ENCODE measurements around the gene GPR156.

The GPR156 gene

DNA sequence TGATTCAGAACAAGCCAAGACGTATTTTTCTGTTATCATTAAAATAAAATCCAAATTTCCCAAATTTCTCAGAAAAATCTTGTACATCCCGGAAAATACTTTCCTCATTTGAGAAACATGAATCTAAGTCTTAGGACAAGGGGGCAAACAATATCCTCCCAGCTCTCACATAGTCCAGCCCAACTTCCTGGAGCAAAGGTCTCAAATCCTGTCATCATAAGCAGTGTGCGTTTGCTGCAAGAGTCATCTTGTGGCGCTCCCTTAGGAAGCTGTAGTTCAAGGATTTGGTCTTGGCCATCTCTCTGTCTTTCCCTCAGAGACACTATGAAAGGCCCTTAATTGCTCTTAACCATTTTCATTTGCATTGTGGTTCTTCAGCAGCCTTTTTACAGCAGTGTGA, 133.2 kb downstream of the GPR156 start:
- Mint-ChIP-seq H3K4me1 (ENCODE audit: low read depth) (peaks cover 2% of the 10 kb centered on the region), H3K27me3 (ENCODE audit: low read depth) (no peaks in the 10 kb centered on the region), H3K36me3 (ENCODE audit: low read depth) (peaks cover 9% of the 10 kb centered on the region), H3K4me3 (no peak overlapping the region), H3K27ac (no peak overlapping the region), H3K9me3 (peaks cover 27% of the 10 kb centered on the region)

DNA sequence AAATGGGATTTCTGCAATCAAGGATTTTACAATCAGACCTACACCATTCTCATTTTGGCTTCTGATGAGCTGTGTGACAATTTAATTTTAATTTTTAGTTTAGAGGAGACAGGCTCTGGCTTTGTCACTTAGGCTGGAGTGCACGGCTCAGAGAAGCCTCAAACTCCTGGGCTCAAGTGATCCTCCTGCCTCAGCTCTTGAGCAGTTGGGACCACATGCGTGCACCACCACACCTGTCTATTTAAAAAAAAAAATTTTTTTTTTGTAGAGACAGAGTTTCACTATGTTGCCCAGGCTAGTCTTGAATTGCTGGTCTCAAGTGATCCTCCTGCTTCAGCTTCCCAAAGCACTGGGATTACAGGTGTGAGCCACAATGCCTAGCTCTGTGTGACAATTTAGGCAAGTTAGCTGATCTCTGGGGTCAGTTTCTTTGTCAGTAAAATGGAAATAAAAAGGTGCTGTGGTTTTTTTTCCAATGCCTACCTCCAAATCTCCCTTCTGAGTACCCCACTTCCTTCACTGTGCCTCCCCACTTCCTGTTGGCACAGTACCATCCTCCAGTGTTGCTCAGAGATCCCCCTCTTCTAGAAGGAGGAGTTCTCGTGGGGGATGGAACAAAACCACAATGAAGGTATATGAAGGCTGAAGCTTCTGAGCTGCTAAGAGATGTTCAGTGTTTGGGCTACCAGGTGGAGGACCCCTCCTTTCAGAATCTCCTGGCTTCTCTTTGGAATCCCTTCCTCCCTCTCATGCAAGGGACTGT, 136.7 kb downstream of the GPR156 start:
- Mint-ChIP-seq H3K27me3 (ENCODE audit: low read depth) (no peaks in the 10 kb centered on the region), H3K9me3 (peaks cover under 1% of the 10 kb centered on the region), H3K27ac (no peak overlapping the region), H3K4me1 (ENCODE audit: low read depth) (peaks cover 8% of the 10 kb centered on the region), H3K36me3 (ENCODE audit: low read depth) (no peaks in the 10 kb centered on the region), H3K4me3 (no peak overlapping the region)

GRCh38 chr3:120147072-120147871, 137.8 kb downstream of the GPR156 start:
- no peaks in the 10 kb centered on the region for H3K27me3 Mint-ChIP-seq (ENCODE audit: low read depth)
- H3K9me3 Mint-ChIP-seq = no peaks in the 10 kb centered on the region
- H3K27ac Mint-ChIP-seq = no peak overlapping the region
- H3K4me1 Mint-ChIP-seq (ENCODE audit: low read depth) = peaks cover 8% of the 10 kb centered on the region
- H3K36me3 Mint-ChIP-seq (ENCODE audit: low read depth) = no peaks in the 10 kb centered on the region
- H3K4me3 Mint-ChIP-seq = no peak overlapping the region

DNA sequence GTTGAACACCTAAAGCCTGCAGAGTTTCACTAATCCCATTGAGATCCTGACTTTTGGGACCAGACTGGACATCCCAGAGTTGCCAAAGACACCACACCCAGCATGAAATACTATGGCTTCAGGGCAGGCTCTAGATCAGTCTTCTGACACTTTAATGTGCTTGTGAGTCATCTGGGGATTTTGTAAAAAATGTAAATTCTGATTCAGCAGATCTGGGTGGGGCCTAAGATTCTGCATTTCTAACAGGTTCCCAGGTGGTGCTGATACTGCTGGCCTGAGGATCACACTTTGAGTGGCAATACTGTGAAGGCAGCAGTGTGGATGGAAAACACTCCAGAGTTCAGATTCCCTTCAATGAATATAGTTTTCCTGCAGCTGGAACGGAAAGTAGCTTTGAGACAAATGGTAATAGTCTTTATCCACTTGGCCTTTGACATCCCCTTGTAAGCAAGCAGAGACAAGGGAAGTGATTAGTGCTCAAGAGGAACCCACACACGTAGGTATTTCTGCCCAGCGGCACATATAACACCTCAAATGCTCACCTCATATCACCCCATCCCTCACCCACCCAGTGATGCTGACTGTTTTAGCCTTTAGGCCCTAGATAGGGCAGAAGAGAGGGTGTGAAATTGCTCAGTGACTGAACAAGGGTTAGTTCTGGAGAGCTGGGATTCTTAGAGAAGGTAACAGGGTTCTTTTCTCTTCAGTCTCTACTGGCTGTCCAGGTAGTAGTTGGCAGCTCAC, 139.3 kb downstream of the GPR156 start:
- Mint-ChIP-seq H3K4me3 (no peak overlapping the region), H3K27ac (no peak overlapping the region), H3K4me1 (ENCODE audit: low read depth) (peaks cover 8% of the 10 kb centered on the region), H3K27me3 (ENCODE audit: low read depth) (no peaks in the 10 kb centered on the region), H3K36me3 (ENCODE audit: low read depth) (no peaks in the 10 kb centered on the region), H3K9me3 (no peaks in the 10 kb centered on the region)

- Mint-ChIP-seq H3K4me1 (ENCODE audit: low read depth) (peaks cover 8% of the 10 kb centered on the region), H3K9me3 (no peaks in the 10 kb centered on the region), H3K27ac (no peak overlapping the region), H3K4me3 (no peak overlapping the region), H3K36me3 (ENCODE audit: low read depth) (no peaks in the 10 kb centered on the region), H3K27me3 (ENCODE audit: low read depth) (no peaks in the 10 kb centered on the region)
Observed at GRCh38 chr3:120144267-120144666, 140.8 kb downstream of the GPR156 start.

DNA sequence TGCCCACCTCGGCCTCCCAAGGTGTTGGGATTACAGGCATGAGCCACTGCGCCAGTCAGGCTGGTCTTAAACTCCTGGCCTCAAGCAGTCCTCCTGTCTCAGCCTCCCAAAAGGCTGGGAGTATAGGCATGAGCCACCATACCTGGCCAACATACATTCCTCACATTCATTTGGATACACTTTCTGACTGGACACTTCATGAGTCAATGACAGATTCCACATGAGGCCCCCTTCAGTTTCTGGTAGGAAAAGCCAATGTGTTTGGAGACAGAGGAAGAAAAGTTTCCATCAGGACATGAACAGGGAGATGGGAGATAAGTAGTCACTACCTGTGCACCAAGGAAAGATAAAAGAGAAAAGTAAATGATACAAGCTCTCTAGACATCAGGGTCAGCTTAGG, 141.3 kb downstream of the GPR156 start:
- peaks cover 8% of the 10 kb centered on the region for H3K4me1 Mint-ChIP-seq (ENCODE audit: low read depth)
- no peak overlapping the region for H3K4me3 Mint-ChIP-seq

DNA sequence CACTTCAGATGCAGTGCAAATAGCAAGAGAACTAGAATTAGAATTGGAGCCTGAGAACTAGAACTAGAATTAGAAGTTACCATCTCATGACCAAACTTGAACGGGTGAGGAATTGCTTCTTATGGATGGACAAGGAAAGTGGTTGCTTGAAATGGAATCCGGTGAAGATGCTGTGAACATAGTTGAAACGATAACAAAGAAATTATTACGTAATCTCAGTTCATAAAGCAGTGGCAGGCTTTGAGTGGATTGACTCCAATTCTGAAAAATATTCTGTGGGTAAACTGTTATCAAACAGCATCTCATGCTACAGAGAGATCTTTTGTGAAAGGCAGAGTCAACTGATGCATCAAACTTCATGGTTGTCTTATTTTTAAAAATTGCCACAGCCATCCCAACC, 142.8 kb downstream of the GPR156 start:
- Mint-ChIP-seq H3K36me3 (ENCODE audit: low read depth) (no peaks in the 10 kb centered on the region), H3K4me1 (ENCODE audit: low read depth) (peaks cover 6% of the 10 kb centered on the region), H3K4me3 (no peak overlapping the region), H3K27ac (no peak overlapping the region), H3K9me3 (no peaks in the 10 kb centered on the region), H3K27me3 (ENCODE audit: low read depth) (no peaks in the 10 kb centered on the region)

More for the DNA sequence above, 141.3 kb downstream of the GPR156 start:
- Mint-ChIP-seq H3K27ac (no peak overlapping the region), H3K27me3 (ENCODE audit: low read depth) (no peaks in the 10 kb centered on the region), H3K9me3 (no peaks in the 10 kb centered on the region), H3K36me3 (ENCODE audit: low read depth) (no peaks in the 10 kb centered on the region)

- H3K4me3 Mint-ChIP-seq = no peak overlapping the region
- H3K36me3 Mint-ChIP-seq (ENCODE audit: low read depth) = no peaks in the 10 kb centered on the region
- H3K27me3 Mint-ChIP-seq (ENCODE audit: low read depth) = no peaks in the 10 kb centered on the region
- no peak overlapping the region for H3K27ac Mint-ChIP-seq
- peaks cover under 1% of the 10 kb centered on the region for H3K4me1 Mint-ChIP-seq (ENCODE audit: low read depth)
- H3K9me3 Mint-ChIP-seq = no peaks in the 10 kb centered on the region
Observed at GRCh38 chr3:120140098-120140742, 144.8 kb downstream of the GPR156 start.

DNA sequence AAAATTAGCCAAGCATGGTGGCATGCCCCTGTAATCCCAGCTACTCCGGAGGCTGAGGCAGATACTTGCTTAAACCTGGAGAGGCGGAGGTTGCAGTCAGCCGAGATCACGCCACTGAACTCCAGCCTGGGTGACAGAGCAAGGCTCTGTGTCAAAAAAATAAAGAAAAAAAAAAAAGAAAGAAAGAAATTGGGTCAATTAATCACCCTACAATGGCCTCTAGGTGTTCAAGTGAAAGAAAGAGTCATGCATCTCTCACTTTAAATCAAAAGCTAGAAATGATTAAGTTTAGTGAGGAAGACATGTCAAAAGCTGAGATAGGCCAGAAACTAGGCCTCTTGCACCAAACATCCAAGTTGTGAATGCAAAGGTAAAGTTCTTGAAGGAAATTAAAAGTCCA, 145.9 kb downstream of the GPR156 start:
- Mint-ChIP-seq H3K27me3 (ENCODE audit: low read depth) (no peaks in the 10 kb centered on the region), H3K27ac (no peak overlapping the region), H3K4me1 (ENCODE audit: low read depth) (no peaks in the 10 kb centered on the region), H3K36me3 (ENCODE audit: low read depth) (no peaks in the 10 kb centered on the region), H3K9me3 (no peaks in the 10 kb centered on the region), H3K4me3 (no peak overlapping the region)

DNA sequence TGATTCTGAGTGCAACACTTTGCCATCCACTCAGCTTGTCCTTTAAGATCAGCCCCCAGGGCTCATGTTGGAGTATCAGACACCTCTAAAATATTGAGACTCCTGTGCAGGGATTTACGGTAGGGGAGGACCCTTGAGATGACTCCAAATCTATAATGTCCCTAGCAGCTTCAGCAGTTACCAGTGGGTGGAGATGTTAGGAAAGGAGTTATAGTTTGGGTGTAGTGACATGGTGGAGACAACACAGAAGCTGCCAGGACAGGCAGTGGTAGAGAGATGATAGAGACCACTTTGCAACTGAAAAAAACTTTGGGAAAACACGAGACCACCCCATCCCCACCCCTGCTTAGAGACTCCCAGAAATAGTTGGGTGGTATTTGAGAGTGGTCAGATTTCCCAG, 147.5 kb downstream of the GPR156 start:
- Mint-ChIP-seq H3K36me3 (ENCODE audit: low read depth) (no peaks in the 10 kb centered on the region), H3K9me3 (no peaks in the 10 kb centered on the region), H3K27ac (no peak overlapping the region), H3K4me3 (no peak overlapping the region), H3K4me1 (ENCODE audit: low read depth) (no peaks in the 10 kb centered on the region), H3K27me3 (ENCODE audit: low read depth) (no peaks in the 10 kb centered on the region)

DNA sequence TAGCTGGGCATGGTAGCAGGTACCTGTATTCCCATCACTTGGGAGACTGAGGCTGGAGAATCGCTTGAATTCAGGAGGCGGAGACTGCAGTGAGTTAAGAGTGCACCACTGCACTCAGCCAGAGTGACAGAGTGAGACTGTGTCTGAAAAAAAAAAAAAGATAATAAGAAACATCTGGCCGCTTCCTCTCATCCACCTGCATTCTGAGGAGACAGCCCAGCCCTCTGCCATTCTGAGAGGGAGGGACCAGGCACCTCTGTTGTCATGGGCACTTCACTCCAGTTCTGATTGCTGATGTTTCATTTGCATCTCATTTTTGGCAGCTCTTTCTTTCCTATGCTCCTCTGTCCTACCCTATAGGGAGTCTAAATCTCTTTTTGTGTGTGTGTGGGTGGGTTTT, 154.4 kb downstream of the GPR156 start:
- Mint-ChIP-seq H3K9me3 (no peaks in the 10 kb centered on the region), H3K4me3 (no peak overlapping the region), H3K4me1 (ENCODE audit: low read depth) (no peaks in the 10 kb centered on the region), H3K36me3 (ENCODE audit: low read depth) (no peaks in the 10 kb centered on the region), H3K27me3 (ENCODE audit: low read depth) (peaks cover 7% of the 10 kb centered on the region), H3K27ac (no peak overlapping the region)

DNA sequence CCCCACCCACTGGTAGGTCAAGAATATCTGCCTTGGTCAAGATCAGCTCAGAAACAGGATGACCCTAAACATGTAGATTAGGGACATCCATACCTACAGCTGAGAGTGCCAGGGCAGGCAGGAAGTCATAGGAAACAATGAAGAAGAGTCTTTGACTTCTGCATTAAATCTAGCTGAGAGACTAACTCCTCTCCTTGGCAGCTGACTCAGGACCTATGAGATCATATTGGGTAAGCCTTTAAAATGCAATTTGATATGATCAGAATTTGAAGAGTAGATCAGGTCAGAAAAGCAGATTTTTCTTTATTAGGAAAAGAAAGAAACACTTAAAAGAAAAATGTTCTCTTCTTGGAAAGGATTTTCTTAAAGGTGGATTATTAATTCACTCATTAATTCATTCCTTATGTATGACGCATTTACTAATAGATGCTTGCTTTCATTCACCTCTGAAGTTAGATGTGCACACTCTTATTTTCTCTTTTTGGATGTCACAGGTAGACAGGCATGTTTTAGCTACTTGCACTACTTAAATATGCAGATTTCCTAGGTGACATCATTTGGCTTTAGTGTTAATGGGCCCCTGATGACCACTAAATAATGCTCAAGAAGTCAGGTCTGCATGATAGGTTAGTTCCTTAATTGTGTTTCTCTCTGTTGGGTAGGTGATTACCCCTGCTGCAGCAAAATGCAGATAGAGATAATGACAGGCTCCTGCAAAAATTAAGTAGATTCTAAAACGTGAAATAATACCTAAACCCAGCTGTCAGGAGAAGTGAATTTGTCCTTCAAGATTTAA, 155.1 kb downstream of the GPR156 start:
- no peak overlapping the region for H3K27ac Mint-ChIP-seq
- H3K4me1 Mint-ChIP-seq (ENCODE audit: low read depth) = no peaks in the 10 kb centered on the region
- H3K36me3 Mint-ChIP-seq (ENCODE audit: low read depth) = no peaks in the 10 kb centered on the region

DNA sequence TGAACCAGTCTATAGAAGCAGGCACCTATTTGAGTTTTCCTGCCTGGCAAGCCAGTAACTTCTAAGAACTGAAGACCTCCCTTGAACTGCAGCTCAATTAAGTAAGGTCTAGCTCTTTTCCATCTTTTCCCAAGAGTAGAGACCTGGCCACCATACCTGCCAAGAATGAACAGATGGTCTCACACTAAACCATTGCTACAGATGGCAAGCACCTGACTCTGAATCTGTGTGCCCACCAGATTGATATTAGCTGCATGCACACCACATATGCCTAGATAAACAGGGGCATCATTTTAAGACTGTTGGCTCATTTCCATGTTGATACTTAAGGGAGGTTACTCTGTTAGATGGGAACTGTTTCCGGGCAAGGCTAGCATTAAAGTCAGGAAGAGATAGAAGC, 156.0 kb downstream of the GPR156 start:
- H3K36me3 Mint-ChIP-seq (ENCODE audit: low read depth) = no peaks in the 10 kb centered on the region
- H3K27me3 Mint-ChIP-seq (ENCODE audit: low read depth) = peaks cover 7% of the 10 kb centered on the region
- H3K4me1 Mint-ChIP-seq (ENCODE audit: low read depth) = no peaks in the 10 kb centered on the region
- no peak overlapping the region for H3K4me3 Mint-ChIP-seq
- no peak overlapping the region for H3K27ac Mint-ChIP-seq
- no peaks in the 10 kb centered on the region for H3K9me3 Mint-ChIP-seq

More for the DNA sequence above, 155.1 kb downstream of the GPR156 start:
- H3K9me3 Mint-ChIP-seq = no peaks in the 10 kb centered on the region
- H3K4me3 Mint-ChIP-seq = no peak overlapping the region
- peaks cover 7% of the 10 kb centered on the region for H3K27me3 Mint-ChIP-seq (ENCODE audit: low read depth)

- no peaks in the 10 kb centered on the region for H3K36me3 Mint-ChIP-seq (ENCODE audit: low read depth)
- H3K4me1 Mint-ChIP-seq (ENCODE audit: low read depth) = no peaks in the 10 kb centered on the region
- no peak overlapping the region for H3K27ac Mint-ChIP-seq
- peaks cover 16% of the 10 kb centered on the region for H3K27me3 Mint-ChIP-seq (ENCODE audit: low read depth)
- H3K9me3 Mint-ChIP-seq = peaks cover 5% of the 10 kb centered on the region
- no peak overlapping the region for H3K4me3 Mint-ChIP-seq
Observed at GRCh38 chr3:120125992-120126391, 159.0 kb downstream of the GPR156 start.

Measured in T-helper 1 cell treated with Interleukin-12 subunit alpha and Interleukin-12 subunit beta and Interleukin-4 antibody, amounts not matched to agents 30 μg/mL and 1 μg/mL, for 36 hours (primary cell).